ENCODE data around the gene POLR3K.
A peak's percentile ranks its signal among the peaks of the same experiment; 100 is the strongest.
"Not testable (repeated sequence)": the region's sequence is repeated elsewhere in the genome, so short reads cannot be mapped to it uniquely, and the experiment has no call there.

The POLR3K gene

GRCh38 chr16:41439-42068 lies 11.9 kb downstream of the POLR3K start:
- TF ChIP-seq, protein P1, sequence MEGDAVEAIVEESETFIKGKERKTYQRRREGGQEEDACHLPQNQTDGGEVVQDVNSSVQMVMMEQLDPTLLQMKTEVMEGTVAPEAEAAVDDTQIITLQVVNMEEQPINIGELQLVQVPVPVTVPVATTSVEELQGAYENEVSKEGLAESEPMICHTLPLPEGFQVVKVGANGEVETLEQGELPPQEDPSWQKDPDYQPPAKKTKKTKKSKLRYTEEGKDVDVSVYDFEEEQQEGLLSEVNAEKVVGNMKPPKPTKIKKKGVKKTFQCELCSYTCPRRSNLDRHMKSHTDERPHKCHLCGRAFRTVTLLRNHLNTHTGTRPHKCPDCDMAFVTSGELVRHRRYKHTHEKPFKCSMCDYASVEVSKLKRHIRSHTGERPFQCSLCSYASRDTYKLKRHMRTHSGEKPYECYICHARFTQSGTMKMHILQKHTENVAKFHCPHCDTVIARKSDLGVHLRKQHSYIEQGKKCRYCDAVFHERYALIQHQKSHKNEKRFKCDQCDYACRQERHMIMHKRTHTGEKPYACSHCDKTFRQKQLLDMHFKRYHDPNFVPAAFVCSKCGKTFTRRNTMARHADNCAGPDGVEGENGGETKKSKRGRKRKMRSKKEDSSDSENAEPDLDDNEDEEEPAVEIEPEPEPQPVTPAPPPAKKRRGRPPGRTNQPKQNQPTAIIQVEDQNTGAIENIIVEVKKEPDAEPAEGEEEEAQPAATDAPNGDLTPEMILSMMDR (IDR thresholded peaks at IDR 0.05) = no peak
- no peak overlapping the region for H3K27ac ChIP-seq
- H3K4me3 ChIP-seq = peak overlapping the region; percentile 6
- no peak for DNase-seq (ENCODE audit: low spot score)

DNA sequence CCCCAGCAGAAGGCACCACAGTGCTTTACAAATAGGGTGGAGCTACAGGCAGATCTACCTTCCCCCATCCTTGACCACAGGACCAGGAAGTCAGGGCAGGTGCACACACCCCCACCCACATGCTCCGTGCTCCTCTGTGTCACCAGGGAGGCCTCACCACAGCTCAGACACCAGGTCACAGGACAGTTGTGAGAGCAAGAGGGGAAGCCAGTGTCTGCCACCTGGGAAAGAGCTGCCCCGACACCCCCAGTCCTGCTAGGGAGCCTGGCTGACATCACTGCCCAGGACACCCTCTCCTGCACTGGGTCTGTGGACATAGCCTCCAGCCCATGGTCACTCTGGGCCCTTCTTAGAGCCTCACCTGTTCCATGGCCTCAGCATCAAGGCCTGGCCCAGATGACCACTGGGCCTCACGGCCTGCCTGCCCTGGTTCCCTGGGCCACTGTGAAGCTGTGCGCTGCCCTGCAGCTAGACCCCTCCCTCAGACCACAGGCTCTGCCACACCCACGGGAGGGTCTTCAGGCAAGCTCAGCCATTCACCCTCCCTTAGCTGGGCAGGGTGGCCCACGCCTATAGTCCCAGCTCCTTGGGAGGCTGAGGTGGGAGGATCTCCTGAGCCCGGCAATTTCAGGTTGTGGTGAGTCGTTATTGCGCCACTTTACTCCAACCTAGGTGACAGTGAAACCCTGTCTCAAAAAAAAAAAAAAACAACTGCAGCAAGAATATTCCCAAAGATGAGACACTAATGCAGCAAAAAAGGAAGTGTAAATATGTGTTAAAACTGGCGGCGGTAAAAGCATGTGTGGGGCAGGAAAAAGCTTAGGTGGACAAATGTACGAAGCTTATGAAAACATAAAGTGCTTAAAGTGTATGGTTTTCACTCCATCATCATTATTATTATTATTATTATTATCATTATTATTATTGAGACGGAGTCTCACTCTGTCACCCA lies 14.2 kb downstream of the POLR3K start:
- Histone ChIP-seq H3K27ac (no peak overlapping the region), H3K4me3 (no peak overlapping the region)
- TF ChIP-seq, protein P1 (IDR thresholded peaks at IDR 0.05) = no peak
- no peak for DNase-seq (ENCODE audit: low spot score)

GRCh38 chr16:38206-38605 lies 15.2 kb downstream of the POLR3K start:
- not testable (repeated sequence) for DNase-seq (ENCODE audit: low spot score); H3K27ac ChIP-seq; H3K4me3 ChIP-seq

GRCh38 chr16:37511-37910 lies 15.9 kb downstream of the POLR3K start:
- H3K4me3 ChIP-seq = no peak overlapping the region
- TF ChIP-seq, protein P1 (IDR thresholded peaks at IDR 0.05) = no peak
- no peak for DNase-seq (ENCODE audit: low spot score)
- no peak overlapping the region for H3K27ac ChIP-seq

DNA sequence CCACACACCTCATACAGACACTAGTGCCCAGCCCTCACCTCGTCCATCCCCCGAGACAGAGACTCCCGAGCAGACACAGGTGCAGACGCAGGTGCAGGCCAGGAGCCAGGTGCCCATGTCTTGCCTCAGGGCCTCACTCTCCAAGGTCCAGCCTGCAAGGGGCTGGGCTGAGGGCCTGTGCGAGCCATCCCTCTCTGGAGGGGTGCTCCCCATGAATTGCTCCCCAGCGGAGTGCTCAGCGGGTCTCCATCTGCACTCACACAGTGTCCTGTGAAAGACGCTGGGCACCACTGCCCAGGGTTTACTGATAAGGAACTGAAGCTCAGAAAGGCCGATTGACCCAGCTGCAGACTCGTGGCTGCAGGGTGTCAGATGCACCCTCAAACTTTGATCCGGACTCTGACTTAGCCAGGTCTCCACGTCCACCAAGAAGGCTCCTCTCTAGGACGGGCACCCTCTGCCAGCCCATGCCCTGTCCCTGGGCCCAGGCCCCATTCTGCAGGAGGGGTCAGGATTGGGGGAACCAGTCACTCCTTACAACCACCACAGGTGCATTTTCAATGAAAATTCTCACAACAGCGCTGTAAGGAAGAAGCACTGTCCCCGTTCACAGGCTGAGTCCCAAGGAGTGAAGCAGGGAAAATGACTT lies 16.9 kb downstream of the POLR3K start:
- Histone ChIP-seq H3K4me3 (no peak overlapping the region), H3K27ac (no peak overlapping the region)
- TF ChIP-seq, protein P1 (IDR thresholded peaks at IDR 0.05) = no peak
- DNase-seq (ENCODE audit: low spot score) = no peak

GRCh38 chr16:35678-36305 lies 17.6 kb downstream of the POLR3K start:
- no peak for DNase-seq (ENCODE audit: low spot score)
- TF ChIP-seq, protein P1 (IDR thresholded peaks at IDR 0.05) = no peak
- no peak overlapping the region for H3K4me3 ChIP-seq
- no peak overlapping the region for H3K27ac ChIP-seq
